ENCODE data around the gene PAF1. TPM values are rescaled to one million over a fixed set of nuclear protein-coding genes. Genes with fewer than 3 reads are reported as not detected.

PAF1 gene
- total RNA-seq, 1 donor, result 68.4 TPM

GRCh38 chr19:39417463-39418181 is 26.7 kb upstream of the PAF1 start:
- no peak for DNase-seq (ENCODE audit: low read depth in 2 of 3, low spot score in 2 of 3)

- DNase-seq (ENCODE audit: low read depth in 2 of 3, low spot score in 2 of 3), result no peak
Observed at GRCh38 chr19:39416152-39417120, 25.5 kb upstream of the PAF1 start.

GRCh38 chr19:39415111-39416046 is 24.5 kb upstream of the PAF1 start:
- no peak for DNase-seq (ENCODE audit: low read depth in 2 of 3, low spot score in 2 of 3)

- DNase-seq (ENCODE audit: low read depth in 2 of 3, low spot score in 2 of 3), result no peak
Observed at GRCh38 chr19:39413911-39414608, 23.2 kb upstream of the PAF1 start.

- DNase-seq (ENCODE audit: low read depth in 2 of 3, low spot score in 2 of 3), result peak in 1 of 3 donors; percentile 41
Observed at GRCh38 chr19:39413272-39413910, 22.5 kb upstream of the PAF1 start.

GRCh38 chr19:39412867-39413271 is 22.0 kb upstream of the PAF1 start:
- no peak for DNase-seq (ENCODE audit: low read depth in 2 of 3, low spot score in 2 of 3)

GRCh38 chr19:39412100-39412866 is 21.4 kb upstream of the PAF1 start, which contains the start of gene PLEKHG2:
Gene PLEKHG2, plus strand, starts transcription at chr19:39412669. Its CDS starts 1,418 bp downstream, at chr19:39414087.
- peak; percentile 99 for DNase-seq (ENCODE audit: low read depth in 2 of 3, low spot score in 2 of 3)

GRCh38 chr19:39411832-39412099 is 20.9 kb upstream of the PAF1 start:
- peak; percentile 84 to 97 (median 89) for DNase-seq (ENCODE audit: low read depth in 2 of 3, low spot score in 2 of 3)

- DNase-seq (ENCODE audit: low read depth in 2 of 3, low spot score in 2 of 3), result no peak
Observed at GRCh38 chr19:39411081-39411831, 20.4 kb upstream of the PAF1 start.

GRCh38 chr19:39410831-39411080 is 19.9 kb upstream of the PAF1 start:
- no peak for DNase-seq (ENCODE audit: low read depth in 2 of 3, low spot score in 2 of 3)

GRCh38 chr19:39410017-39410830 is 19.3 kb upstream of the PAF1 start:
- peak in 2 of 3 donors; percentile 64 to 78 for DNase-seq (ENCODE audit: low read depth in 2 of 3, low spot score in 2 of 3)

GRCh38 chr19:39409208-39410016 is 18.5 kb upstream of the PAF1 start:
- peak; percentile 73 to 78 (median 77) for DNase-seq (ENCODE audit: low read depth in 2 of 3, low spot score in 2 of 3)

- peak in 1 of 3 donors; percentile 47 for DNase-seq (ENCODE audit: low read depth in 2 of 3, low spot score in 2 of 3)
Observed at GRCh38 chr19:39408392-39409207, 17.7 kb upstream of the PAF1 start.

GRCh38 chr19:39407660-39408391 is 16.9 kb upstream of the PAF1 start:
- DNase-seq (ENCODE audit: low read depth in 2 of 3, low spot score in 2 of 3), result no peak

- DNase-seq (ENCODE audit: low read depth in 2 of 3, low spot score in 2 of 3), result no peak
Observed at GRCh38 chr19:39407410-39407659, 16.4 kb upstream of the PAF1 start.

Data from hematopoietic multipotent progenitor cell (in vitro differentiated cells).